ENCODE measurements around the gene FOCAD. TPM values are rescaled to one million over a fixed set of nuclear protein-coding genes. Genes with fewer than 3 reads are reported as not detected.

FOCAD gene
- total and polyA plus RNA-seq, 2 experiments from 2014 or later, result 20.8 to 67.4 TPM

GRCh38 chr9:20683351-20684034 is 566 bp upstream of the FOCAD start:
- peak overlapping the region; percentile 99 for H3K4me2 ChIP-seq (ENCODE audit: unreplicated experiment)
- H4K20me1 ChIP-seq (ENCODE audit: insufficient read depth), result 0 out of 2 replicates have a peak, but pooled peaks cover 3% of the 10 kb centered on the region
- peak overlapping the region; percentile 90 for H3K27ac ChIP-seq
- H3K9me2 ChIP-seq (ENCODE audit: insufficient read depth), result no peaks in the 10 kb centered on the region
- in situ Hi-C loops (cut with MboI), result no loop called here
- H3K4me3 ChIP-seq, result peak overlapping the region; percentile 85
- peaks cover 28% of the 10 kb centered on the region for H3K4me1 ChIP-seq (ENCODE audit: insufficient read depth)
- peaks cover 41% of the 10 kb centered on the region for H3F3A ChIP-seq (ENCODE audit: insufficient read depth)
- peak overlapping the region; percentile 82 for H2AFZ ChIP-seq
- TF ChIP-seq EZH2phosphoT487 (IDR thresholded peaks at IDR 0.05; ENCODE audit: insufficient read depth, low read depth) (no peak), EZH2 (IDR thresholded peaks at IDR 0.05; ENCODE audit: insufficient read depth, poor library complexity, severe bottlenecking) (no peak)
- no peaks in the 10 kb centered on the region for H3K9me3 ChIP-seq (ENCODE audit: low read depth)
- DNase-seq, result peak; percentile 90
- no peaks in the 10 kb centered on the region for H3K27me3 ChIP-seq (replicated peaks; ENCODE audit: insufficient read depth)
- 1 to 3% methylated on average over 27 of the region's 27 CpGs for WGBS, 2 experiments (ENCODE audit: low coverage in 1 of 2, low lambda C conversion rate in 2 of 2, missing lambda C conversion rate in 2 of 2)
- H3K79me2 ChIP-seq (ENCODE audit: insufficient read depth), result peaks cover 31% of the 10 kb centered on the region
- H3K36me3 ChIP-seq (ENCODE audit: low read depth), result no peaks in the 10 kb centered on the region
- H3K9ac ChIP-seq, result peak overlapping the region; percentile 91

GRCh38 chr9:20684875-20685696 is 1.0 kb downstream of the FOCAD start:
- Histone ChIP-seq H3K27me3 (replicated peaks; ENCODE audit: insufficient read depth) (no peaks in the 10 kb centered on the region), H2AFZ (peak overlapping the region; percentile 81), H3K9me3 (ENCODE audit: low read depth) (no peaks in the 10 kb centered on the region), H3K36me3 (ENCODE audit: low read depth) (no peaks in the 10 kb centered on the region), H3K4me3 (peak overlapping the region; percentile 85), H3K4me1 (ENCODE audit: insufficient read depth) (peaks cover 16% of the 10 kb centered on the region), H3K4me2 (ENCODE audit: unreplicated experiment) (peak overlapping the region; percentile 86), H3F3A (ENCODE audit: insufficient read depth) (peaks cover 25% of the 10 kb centered on the region), H4K20me1 (ENCODE audit: insufficient read depth) (0 out of 2 replicates have a peak, but pooled peaks cover 4% of the 10 kb centered on the region), H3K27ac (peak overlapping the region; percentile 90), H3K9ac (peak overlapping the region; percentile 91), H3K9me2 (ENCODE audit: insufficient read depth) (no peaks in the 10 kb centered on the region), H3K79me2 (ENCODE audit: insufficient read depth) (peaks cover 47% of the 10 kb centered on the region)
- TF ChIP-seq EZH2phosphoT487 (IDR thresholded peaks at IDR 0.05; ENCODE audit: insufficient read depth, low read depth), result no peak
- no peak for TF ChIP-seq EZH2 (IDR thresholded peaks at IDR 0.05; ENCODE audit: insufficient read depth, poor library complexity, severe bottlenecking)
- in situ Hi-C loops (cut with MboI), result no loop called here
- DNase-seq, result peak; percentile 85
- 1% methylated on average over 10 of the region's 10 CpGs for WGBS, 2 experiments (ENCODE audit: low coverage in 1 of 2, low lambda C conversion rate in 2 of 2, missing lambda C conversion rate in 2 of 2)

- Histone ChIP-seq H3K4me2 (ENCODE audit: unreplicated experiment) (peak overlapping the region; percentile 86), H3K4me1 (ENCODE audit: insufficient read depth) (peaks cover 16% of the 10 kb centered on the region), H3K79me2 (ENCODE audit: insufficient read depth) (peaks cover 54% of the 10 kb centered on the region), H3K36me3 (ENCODE audit: low read depth) (no peaks in the 10 kb centered on the region), H3K27me3 (replicated peaks; ENCODE audit: insufficient read depth) (no peaks in the 10 kb centered on the region), H2AFZ (no peak overlapping the region), H3F3A (ENCODE audit: insufficient read depth) (peaks cover 25% of the 10 kb centered on the region), H3K9me2 (ENCODE audit: insufficient read depth) (no peaks in the 10 kb centered on the region), H3K27ac (peak overlapping the region; percentile 90), H3K9me3 (ENCODE audit: low read depth) (no peaks in the 10 kb centered on the region), H3K9ac (peak overlapping the region; percentile 91), H3K4me3 (peak overlapping the region; percentile 85), H4K20me1 (ENCODE audit: insufficient read depth) (0 out of 2 replicates have a peak, but pooled peaks cover 4% of the 10 kb centered on the region)
- WGBS, 2 experiments (ENCODE audit: low coverage in 1 of 2, low lambda C conversion rate in 2 of 2, missing lambda C conversion rate in 2 of 2), result 82 to 84% methylated on average over 8 of the region's 8 CpGs
- no peak for TF ChIP-seq EZH2phosphoT487 (IDR thresholded peaks at IDR 0.05; ENCODE audit: insufficient read depth, low read depth)
- in situ Hi-C loops (cut with MboI), result no loop called here
- no peak for DNase-seq
Measured at GRCh38 chr9:20685769-20686168, 1.7 kb downstream of the FOCAD start.

DNA sequence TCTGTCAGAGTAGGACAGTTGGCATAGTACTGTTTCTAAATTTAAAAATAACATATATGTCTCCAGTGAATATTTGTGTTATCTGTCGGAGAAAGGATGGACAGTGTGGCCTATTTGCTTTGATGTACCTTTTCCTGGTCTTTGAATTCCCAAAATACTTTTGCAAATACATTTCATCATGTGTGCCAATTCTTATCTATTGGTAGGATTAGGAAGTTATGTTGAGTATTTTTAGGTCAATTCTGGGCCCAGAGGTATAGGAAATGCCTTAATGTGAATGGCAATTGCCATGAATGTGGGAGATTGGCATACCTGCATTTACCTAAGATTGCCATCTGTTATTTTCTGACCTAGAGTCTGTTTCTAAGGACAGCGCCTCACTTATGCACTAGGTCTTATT is 5.8 kb downstream of the FOCAD start:
- no peaks in the 10 kb centered on the region for H3K9me2 ChIP-seq (ENCODE audit: insufficient read depth)
- H3K4me1 ChIP-seq (ENCODE audit: insufficient read depth), result peaks cover 15% of the 10 kb centered on the region
- no peaks in the 10 kb centered on the region for H3K9me3 ChIP-seq (ENCODE audit: low read depth)
- in situ Hi-C loops (cut with MboI), result no loop called here
- H4K20me1 ChIP-seq (ENCODE audit: insufficient read depth), result 0 out of 2 replicates have a peak, but pooled peaks cover 7% of the 10 kb centered on the region
- no peak overlapping the region for H3K27ac ChIP-seq
- H3K36me3 ChIP-seq (ENCODE audit: low read depth), result no peaks in the 10 kb centered on the region
- peaks cover 14% of the 10 kb centered on the region for H3F3A ChIP-seq (ENCODE audit: insufficient read depth)
- DNase-seq, result no peak
- TF ChIP-seq EZH2 (IDR thresholded peaks at IDR 0.05; ENCODE audit: insufficient read depth, poor library complexity, severe bottlenecking), result no peak
- TF ChIP-seq EZH2phosphoT487 (IDR thresholded peaks at IDR 0.05; ENCODE audit: insufficient read depth, low read depth), result no peak
- H2AFZ ChIP-seq, result no peak overlapping the region
- H3K4me2 ChIP-seq (ENCODE audit: unreplicated experiment), result no peak overlapping the region
- no peak overlapping the region for H3K4me3 ChIP-seq
- H3K27me3 ChIP-seq (replicated peaks; ENCODE audit: insufficient read depth), result no peaks in the 10 kb centered on the region
- H3K79me2 ChIP-seq (ENCODE audit: insufficient read depth), result peaks cover 92% of the 10 kb centered on the region
- 98 to 100% methylated on average over 2 of the region's 2 CpGs for WGBS, 2 experiments (ENCODE audit: low coverage in 1 of 2, low lambda C conversion rate in 2 of 2, missing lambda C conversion rate in 2 of 2)
- H3K9ac ChIP-seq, result no peak overlapping the region

All from GM23248 (cell line).